HUES6 (cell line): ENCODE measurements around the gene NRP2.

ENCODE experiments used
- H3K27ac ChIP-seq: 2 replicates; pipeline ENCODE4 v1.7.0; 2013; ENCODE audit warnings: low read depth, mild to moderate bottlenecking, low read length, inconsistent platforms
- H3K27me3 ChIP-seq: 2 replicates; pipeline ENCODE4 v1.6.1; 2013; ENCODE audit warnings: low read length; ENCODE audit not compliant: control insufficient read depth, insufficient read depth
- H3K36me3 ChIP-seq: 2 replicates; pipeline ENCODE4 v1.6.1; 2013; ENCODE audit warnings: low read length; ENCODE audit not compliant: control insufficient read depth, insufficient read depth
- H3K4me1 ChIP-seq: 2 replicates; pipeline ENCODE4 v1.6.1; 2013; ENCODE audit warnings: low read length; ENCODE audit not compliant: control insufficient read depth, insufficient read depth
- H3K4me3 ChIP-seq: 2 replicates; pipeline ENCODE4 v1.5.1; 2013; ENCODE audit warnings: low read depth, low read length
- H3K9ac ChIP-seq: one replicate; pipeline ENCODE4 v1.6.1; 2013; ENCODE audit warnings: mild to moderate bottlenecking, low read length
- H3K9me3 ChIP-seq: 2 replicates; pipeline ENCODE4 v1.6.1; 2013; ENCODE audit warnings: low read depth, low read length; ENCODE audit not compliant: control insufficient read depth, insufficient read depth

The NRP2 gene

DNA sequence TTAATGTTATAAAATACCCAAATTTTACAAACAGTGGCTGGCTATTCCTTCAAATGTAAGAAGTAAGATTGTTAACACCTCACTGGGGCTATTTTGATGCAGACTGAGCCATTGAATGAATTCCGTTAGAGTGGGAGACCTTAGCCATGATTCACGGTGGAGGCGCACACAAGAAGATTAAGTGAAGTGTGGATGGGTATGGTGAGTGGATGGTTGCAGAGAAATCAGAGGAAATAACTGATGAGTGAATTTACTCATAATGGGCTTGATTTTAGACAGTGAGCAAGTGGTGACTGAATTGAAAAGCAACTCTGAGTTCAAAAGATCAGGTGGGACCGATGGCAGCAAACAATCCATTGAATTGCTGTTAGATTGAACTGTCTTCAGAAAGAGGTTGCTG, 75.0 kb downstream of the NRP2 start:
- Histone ChIP-seq H3K4me3 (no peak overlapping the region), H3K36me3 (peaks cover 35% of the 10 kb centered on the region), H3K27ac (no peak overlapping the region), H3K9ac (no peak overlapping the region), H3K27me3 (no peaks in the 10 kb centered on the region), H3K4me1 (peaks cover 21% of the 10 kb centered on the region; the same call in 1 of the 2 replicates), H3K9me3 (no peaks in the 10 kb centered on the region)

DNA sequence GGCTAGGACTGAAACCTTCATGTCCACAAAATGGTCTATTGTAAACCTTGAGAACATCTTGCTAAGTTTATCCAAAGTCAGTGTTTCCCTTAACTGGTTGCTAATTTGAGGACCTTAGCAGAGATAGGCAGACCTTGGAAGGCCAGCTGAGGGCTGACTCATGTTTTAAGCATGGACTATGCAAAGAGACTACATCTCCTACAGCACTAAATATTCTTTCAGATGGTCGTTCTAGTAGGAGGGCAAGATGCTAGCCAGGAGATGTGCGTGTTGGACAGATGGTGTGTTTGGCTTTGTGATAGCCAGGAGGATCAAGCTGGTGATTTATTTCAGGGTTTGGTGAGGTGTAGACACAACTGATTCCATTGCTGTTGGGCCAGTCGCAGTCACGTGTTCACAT, 75.8 kb downstream of the NRP2 start:
- H3K9ac ChIP-seq: no peak overlapping the region
- peaks cover 28% of the 10 kb centered on the region for H3K36me3 ChIP-seq
- H3K27ac ChIP-seq: no peak overlapping the region
- no peaks in the 10 kb centered on the region for H3K27me3 ChIP-seq
- no peaks in the 10 kb centered on the region for H3K9me3 ChIP-seq
- H3K4me3 ChIP-seq: no peak overlapping the region
- peaks cover 21% of the 10 kb centered on the region; the same call in 1 of the 2 replicates for H3K4me1 ChIP-seq

DNA sequence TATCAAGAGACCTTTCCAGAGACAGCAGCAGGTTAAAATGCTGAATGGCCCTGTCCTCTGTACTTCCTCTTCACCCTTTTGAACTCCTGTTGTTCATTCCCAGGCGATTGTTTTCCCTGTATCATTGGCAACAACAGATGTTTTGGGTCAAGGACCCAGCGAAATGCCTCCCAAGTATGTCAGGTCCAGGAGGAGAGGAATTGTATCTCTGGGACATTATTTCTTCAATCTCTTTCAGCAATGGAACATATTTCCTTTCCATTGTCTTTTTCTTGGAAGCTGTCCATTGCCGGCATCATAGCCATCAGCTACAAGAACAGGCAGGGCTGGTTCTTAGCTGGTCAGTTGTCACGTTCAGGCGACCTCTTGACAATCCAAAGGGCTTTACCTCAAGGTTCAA, 76.2 kb downstream of the NRP2 start:
- H3K27ac ChIP-seq: no peak overlapping the region
- H3K27me3 ChIP-seq: no peaks in the 10 kb centered on the region
- H3K4me3 ChIP-seq: no peak overlapping the region
- H3K36me3 ChIP-seq: peaks cover 24% of the 10 kb centered on the region
- peaks cover 26% of the 10 kb centered on the region; the same call in 1 of the 2 replicates for H3K4me1 ChIP-seq
- H3K9me3 ChIP-seq: no peaks in the 10 kb centered on the region
- no peak overlapping the region for H3K9ac ChIP-seq

DNA sequence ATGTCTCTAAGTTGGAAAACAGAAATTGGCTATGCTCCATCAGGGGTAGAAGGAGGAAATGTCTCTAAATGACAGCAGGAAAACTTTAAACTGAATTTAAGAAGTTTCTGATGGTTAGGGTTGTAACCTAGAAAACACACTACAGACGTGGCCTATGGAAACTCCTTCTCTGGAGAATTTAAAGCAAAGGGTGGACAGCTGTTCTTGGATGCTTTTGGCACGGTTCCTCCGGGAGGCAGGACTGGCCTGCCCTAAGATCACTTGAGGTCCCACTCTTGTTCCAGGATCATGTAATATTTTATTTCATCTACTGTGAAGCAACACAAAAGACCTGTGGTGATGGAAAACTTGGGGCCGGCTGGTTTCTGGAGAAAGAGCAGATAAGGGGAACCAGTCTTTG, 77.0 kb downstream of the NRP2 start:
- Histone ChIP-seq H3K4me1 (peaks cover 30% of the 10 kb centered on the region), H3K9ac (no peak overlapping the region), H3K9me3 (no peaks in the 10 kb centered on the region), H3K27me3 (no peaks in the 10 kb centered on the region), H3K27ac (no peak overlapping the region), H3K4me3 (no peak overlapping the region), H3K36me3 (peaks cover 20% of the 10 kb centered on the region)

DNA sequence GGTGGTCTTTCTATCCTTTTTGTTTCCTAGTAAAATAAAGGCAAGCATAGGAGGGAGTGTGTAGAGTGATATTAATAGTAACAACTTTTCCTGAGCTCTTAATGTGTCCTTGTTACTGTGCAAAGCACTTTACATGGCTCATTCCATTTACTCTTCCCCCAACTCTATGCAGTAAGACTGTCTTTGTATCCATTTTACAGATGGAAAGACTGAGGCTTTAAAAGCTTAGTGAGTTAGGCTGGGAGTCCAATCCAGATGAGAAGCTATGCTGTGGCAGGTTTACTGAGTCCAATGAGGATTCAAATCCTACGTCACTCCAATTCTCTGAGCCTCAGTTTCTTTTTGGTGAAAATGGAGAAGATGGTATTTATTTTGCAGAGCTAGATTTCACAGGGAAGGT, 77.4 kb downstream of the NRP2 start:
- H3K27me3 ChIP-seq: no peaks in the 10 kb centered on the region
- peaks cover 35% of the 10 kb centered on the region for H3K4me1 ChIP-seq
- H3K9ac ChIP-seq: no peak overlapping the region
- no peaks in the 10 kb centered on the region for H3K9me3 ChIP-seq
- H3K4me3 ChIP-seq: no peak overlapping the region
- peaks cover 16% of the 10 kb centered on the region for H3K36me3 ChIP-seq
- H3K27ac ChIP-seq: no peak overlapping the region

DNA sequence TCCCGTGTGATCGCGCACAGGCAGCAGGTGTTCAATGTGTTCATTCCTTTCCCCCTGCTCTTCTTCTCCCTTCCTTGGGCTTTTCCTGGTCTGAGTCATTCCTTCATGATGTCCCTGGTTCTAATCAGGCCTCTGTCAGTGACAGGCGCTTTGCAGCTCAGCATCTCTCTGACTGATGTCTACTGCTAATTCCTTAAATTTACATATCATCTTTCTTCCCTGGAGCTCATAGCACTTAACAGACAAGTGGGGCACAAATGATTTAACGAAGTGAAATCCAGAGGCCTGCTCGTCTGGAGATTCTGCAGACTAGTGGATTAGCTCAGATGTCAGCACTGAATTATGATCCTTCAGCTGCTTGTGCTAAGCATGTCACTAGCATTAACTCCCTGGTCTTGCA, 77.9 kb downstream of the NRP2 start:
- H3K9ac ChIP-seq: no peak overlapping the region
- peaks cover 15% of the 10 kb centered on the region for H3K36me3 ChIP-seq
- H3K4me3 ChIP-seq: no peak overlapping the region
- no peaks in the 10 kb centered on the region for H3K27me3 ChIP-seq
- no peaks in the 10 kb centered on the region for H3K9me3 ChIP-seq
- H3K27ac ChIP-seq: no peak overlapping the region
- H3K4me1 ChIP-seq: peaks cover 34% of the 10 kb centered on the region

DNA sequence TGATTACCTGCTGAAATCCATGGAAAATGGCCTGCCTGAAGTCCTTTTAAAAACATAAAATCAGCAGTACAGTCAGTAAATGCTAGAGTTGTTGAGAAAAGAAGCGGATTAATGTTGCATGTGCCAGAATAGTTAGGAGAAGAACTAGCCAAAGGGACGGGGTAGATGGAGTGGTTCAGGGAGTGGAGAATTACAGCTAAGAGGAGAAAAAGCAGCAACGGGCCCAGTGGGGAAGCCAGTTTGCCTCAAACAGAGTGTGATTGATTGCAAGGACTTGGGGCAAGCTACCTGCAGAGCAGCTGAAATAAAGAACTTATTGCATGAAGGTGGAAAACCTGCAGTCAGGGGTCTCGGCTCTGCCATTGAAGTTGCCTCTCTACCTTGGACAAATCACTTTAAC, 79.1 kb downstream of the NRP2 start:
- H3K9ac ChIP-seq: no peak overlapping the region
- H3K27me3 ChIP-seq: no peaks in the 10 kb centered on the region
- H3K27ac ChIP-seq: no peak overlapping the region
- no peaks in the 10 kb centered on the region for H3K9me3 ChIP-seq
- peaks cover 32% of the 10 kb centered on the region for H3K4me1 ChIP-seq
- no peak overlapping the region for H3K4me3 ChIP-seq
- peaks cover 13% of the 10 kb centered on the region for H3K36me3 ChIP-seq

DNA sequence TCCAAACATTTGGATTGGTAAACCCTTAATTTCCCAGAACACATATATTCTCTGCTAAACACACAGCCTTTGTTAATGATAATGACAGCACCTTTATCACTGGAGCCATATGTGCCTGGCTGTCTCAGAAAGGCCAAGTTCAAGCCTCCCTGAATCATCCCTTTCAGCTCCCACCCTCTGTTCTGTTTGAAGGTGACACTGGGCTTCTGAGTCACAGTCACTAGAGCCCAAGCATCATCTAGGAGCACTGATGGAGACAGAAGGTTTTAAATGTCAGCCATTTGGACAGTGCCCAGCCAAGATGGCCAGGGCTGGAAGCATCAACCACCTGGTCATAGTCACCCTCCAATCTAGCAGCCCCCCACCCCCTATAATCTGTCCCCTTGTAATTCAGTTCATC, 80.6 kb downstream of the NRP2 start:
- Histone ChIP-seq H3K36me3 (peaks cover 19% of the 10 kb centered on the region), H3K9me3 (no peaks in the 10 kb centered on the region), H3K9ac (no peak overlapping the region), H3K27ac (no peak overlapping the region), H3K4me3 (no peak overlapping the region), H3K4me1 (peaks cover 29% of the 10 kb centered on the region), H3K27me3 (no peaks in the 10 kb centered on the region)

DNA sequence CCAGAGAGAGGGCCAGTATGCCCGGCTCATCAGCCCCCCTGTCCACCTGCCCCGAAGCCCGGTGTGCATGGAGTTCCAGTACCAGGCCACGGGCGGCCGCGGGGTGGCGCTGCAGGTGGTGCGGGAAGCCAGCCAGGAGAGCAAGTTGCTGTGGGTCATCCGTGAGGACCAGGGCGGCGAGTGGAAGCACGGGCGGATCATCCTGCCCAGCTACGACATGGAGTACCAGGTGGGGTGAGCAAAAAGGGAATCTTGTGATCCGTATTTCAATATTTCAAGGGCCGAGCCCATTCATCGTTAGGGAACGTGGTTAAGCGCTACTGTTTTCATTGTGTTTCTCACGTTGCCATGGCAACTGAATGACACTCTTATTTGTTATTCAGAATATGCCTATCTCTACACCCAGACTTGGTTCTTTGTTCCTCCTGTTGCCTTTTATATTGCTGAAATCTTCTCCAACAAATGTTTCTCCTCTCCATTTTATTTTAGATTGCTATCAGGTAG, 81.5 kb downstream of the NRP2 start:
- H3K27ac ChIP-seq: peak overlapping the region; percentile 77
- peak overlapping the region; percentile 75 for H3K9ac ChIP-seq
- H3K4me3 ChIP-seq: peak overlapping the region; percentile 54
- no peaks in the 10 kb centered on the region for H3K9me3 ChIP-seq
- no peaks in the 10 kb centered on the region for H3K27me3 ChIP-seq
- H3K36me3 ChIP-seq: peaks cover 22% of the 10 kb centered on the region; the same call in 1 of the 2 replicates
- peaks cover 25% of the 10 kb centered on the region for H3K4me1 ChIP-seq

DNA sequence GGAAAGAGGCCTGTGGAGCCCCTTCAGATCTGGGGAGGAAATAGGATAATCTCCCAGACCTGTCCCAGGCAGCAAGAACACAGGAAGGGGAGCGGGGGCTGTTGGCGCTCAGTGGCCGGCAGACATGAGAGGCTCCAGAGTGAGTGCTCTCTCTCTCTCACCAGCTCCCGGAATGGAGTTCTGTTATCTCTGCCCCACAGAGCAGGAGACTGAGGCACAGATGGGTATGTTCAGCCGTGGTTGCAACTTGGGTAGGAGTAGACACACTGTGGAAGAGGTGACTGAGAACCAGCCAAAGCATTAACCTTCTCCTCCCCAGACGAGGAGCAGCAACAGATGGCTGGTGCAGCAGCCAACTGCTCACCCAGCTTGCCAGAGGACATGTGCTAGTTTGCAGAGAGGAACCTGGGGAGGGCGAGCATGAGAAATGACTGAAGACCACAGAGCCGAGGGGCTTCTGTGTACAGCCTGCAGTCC, 82.0 kb downstream of the NRP2 start:
- Histone ChIP-seq H3K27me3 (no peaks in the 10 kb centered on the region), H3K27ac (peak overlapping the region; percentile 77), H3K9me3 (no peaks in the 10 kb centered on the region), H3K36me3 (peaks cover 25% of the 10 kb centered on the region; the same call in 1 of the 2 replicates), H3K4me3 (peak overlapping the region; percentile 54), H3K9ac (peak overlapping the region; percentile 75), H3K4me1 (peaks cover 25% of the 10 kb centered on the region)

DNA sequence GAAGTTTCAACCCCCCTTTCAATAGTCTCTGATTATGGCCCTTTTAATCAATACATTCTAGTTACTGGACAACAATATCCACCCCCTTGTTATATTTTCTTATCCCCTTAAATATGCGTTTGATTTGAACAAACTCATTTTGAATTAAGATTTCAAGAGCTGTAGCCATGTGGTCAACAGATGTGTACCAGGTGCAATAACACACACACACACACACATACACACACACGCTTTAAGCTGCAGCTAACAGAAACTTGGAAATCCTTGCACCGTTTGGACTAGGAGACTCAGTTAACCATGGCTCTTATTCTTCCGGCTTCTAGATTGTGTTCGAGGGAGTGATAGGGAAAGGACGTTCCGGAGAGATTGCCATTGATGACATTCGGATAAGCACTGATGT, 82.8 kb downstream of the NRP2 start:
- Histone ChIP-seq H3K36me3 (peaks cover 20% of the 10 kb centered on the region; the same call in 1 of the 2 replicates), H3K4me1 (peaks cover 26% of the 10 kb centered on the region), H3K27ac (no peak overlapping the region), H3K9ac (no peak overlapping the region), H3K27me3 (no peaks in the 10 kb centered on the region), H3K4me3 (no peak overlapping the region), H3K9me3 (no peaks in the 10 kb centered on the region)
